CD4-positive, CD25-positive, alpha-beta regulatory T cell (primary cell): Measurements from ENCODE around the gene BEST2. TPM values are rescaled to one million over a fixed set of nuclear protein-coding genes. Genes with fewer than 3 reads are reported as not detected.
A peak's percentile ranks its signal among the peaks of the same experiment; 100 is the strongest.
"Not testable (repeated sequence)": the region's sequence is repeated elsewhere in the genome, so short reads cannot be mapped to it uniquely, and the experiment has no call there.

Experiments
- ATAC-seq, 2 donors: fragments of 150-1000 bp; cut with Tn5 transposase; one replicate each; pipeline ENCODE4 v1.10.0; 2021; ENCODE audit warnings: low read depth in 2 of 2, moderate number of reproducible peaks in 2 of 2, moderate library complexity in 1 of 2
- DNase-seq, 3 donors: peaks; one replicate each; pipeline versions ENCODE4 v3.0.0 to v3.0.0-alpha.2; 2012 to 2022; ENCODE audit warnings: mixed read lengths in 1 of 3
- H3K27ac ChIP-seq: one replicate; pipeline ENCODE4 v1.7.0; 2013; ENCODE audit warnings: mild to moderate bottlenecking, low read length; ENCODE audit not compliant: insufficient read depth, poor library complexity, severe bottlenecking
- H3K27me3 ChIP-seq: one replicate; pipeline ENCODE4 v1.7.0; 2013; ENCODE audit warnings: low read length; ENCODE audit not compliant: control insufficient read depth, insufficient read depth
- H3K36me3 ChIP-seq: one replicate; pipeline ENCODE4 v1.7.0; 2013; ENCODE audit warnings: mild to moderate bottlenecking, low read length, moderate library complexity; ENCODE audit not compliant: control insufficient read depth, insufficient read depth
- H3K4me1 ChIP-seq: 2 replicates; pipeline ENCODE4 v1.7.0; 2013; ENCODE audit warnings: mild to moderate bottlenecking, low read length; ENCODE audit not compliant: insufficient read depth, control insufficient read depth, poor library complexity, severe bottlenecking
- H3K4me3 ChIP-seq: one replicate; pipeline ENCODE4 v1.7.0; 2013; ENCODE audit warnings: low read depth, mild to moderate bottlenecking, low read length, moderate library complexity
- H3K9me3 ChIP-seq, 2 experiments: 1 replicate in 1 of 2; 2 replicates in 1 of 2; pipeline ENCODE4 v1.7.0; 2013; ENCODE audit warnings: low read length in 2 of 2, mild to moderate bottlenecking in 1 of 2, moderate library complexity in 1 of 2; ENCODE audit not compliant: control insufficient read depth in 2 of 2
- H3K27ac Mint-ChIP-seq, 3 donors: one replicate each; pipeline ENCODE4 v1.8.0; 2020 to 2022; ENCODE audit warnings: mild to moderate bottlenecking in 3 of 3, mixed read lengths in 3 of 3, moderate library complexity in 2 of 3
- H3K27me3 Mint-ChIP-seq: one replicate; pipeline ENCODE4 v1.8.0; 2022; ENCODE audit warnings: mild to moderate bottlenecking, mixed read lengths
- H3K36me3 Mint-ChIP-seq: one replicate; pipeline ENCODE4 v1.8.0; 2020; ENCODE audit warnings: mixed read lengths
- H3K4me1 Mint-ChIP-seq, 4 donors: one replicate each; pipeline ENCODE4 v1.8.0; 2020 to 2022; ENCODE audit warnings: mixed read lengths in 4 of 4, mild to moderate bottlenecking in 1 of 4
- H3K4me3 Mint-ChIP-seq, 4 donors: one replicate each; pipeline ENCODE4 v1.8.0; 2020 to 2022; ENCODE audit warnings: mild to moderate bottlenecking in 4 of 4, mixed read lengths in 4 of 4, moderate library complexity in 3 of 4
- H3K9me3 Mint-ChIP-seq, 7 donors: one replicate each; pipeline ENCODE4 v1.8.0; 2020 to 2022; ENCODE audit warnings: mixed read lengths in 7 of 7, mild to moderate bottlenecking in 3 of 7, moderate library complexity in 2 of 7
- polyA plus RNA-seq, 4 donors: library from polyadenylated mRNA; unstranded; fragments of 300-500 nt; fragmentation: Illumina TruSeq; gene quantifications; one replicate each; pipeline ENCODE4 v1.2.3, GENCODE V29; 2021
- total RNA-seq: library from RNA; stranded (reverse); gene quantifications from one replicate; pipeline ENCODE4 v1.2.3, GENCODE V29; 2022

Gene BEST2
- total and polyA plus RNA-seq, 5 donors from 2014 or later: not detected

- H3K4me3 Mint-ChIP-seq: peak overlapping the region; percentile 82 to 100 (median 97)
- peaks cover 27% of the 10 kb centered on the region for H3K27me3 Mint-ChIP-seq
- DNase-seq (no peak), ATAC-seq (no peak)
- Histone ChIP-seq H3K27ac (peak overlapping the region; percentile 100), H3K4me3 (peak overlapping the region; percentile 80), H3K36me3 (no peaks in the 10 kb centered on the region), H3K4me1 (peaks cover 42% of the 10 kb centered on the region), H3K27me3 (no peaks in the 10 kb centered on the region), H3K9me3 (no peaks in the 10 kb centered on the region)
- H3K9me3 Mint-ChIP-seq: peaks cover 0 to 14% (median 0%) of the 10 kb centered on the region in 7 donors
- H3K4me1 Mint-ChIP-seq: peaks cover 9 to 42% (median 27%) of the 10 kb centered on the region in 4 donors
- peaks cover 3% of the 10 kb centered on the region for H3K36me3 Mint-ChIP-seq
- peak overlapping the region; percentile 93 to 95 (median 94) for H3K27ac Mint-ChIP-seq
Observed at GRCh38 chr19:12794971-12795381, 43.4 kb downstream of the BEST2 start.

GRCh38 chr19:12796146-12797071, 44.8 kb downstream of the BEST2 start:
- H3K36me3 Mint-ChIP-seq: peaks cover 3% of the 10 kb centered on the region
- ATAC-seq: peak in 1 of 2 donors; percentile 9
- peak overlapping the region; percentile 83 to 89 (median 86) for H3K4me3 Mint-ChIP-seq

GRCh38 chr19:12797141-12797587, 45.6 kb downstream of the BEST2 start:
- no peak overlapping the region for H3K27ac Mint-ChIP-seq
- Histone ChIP-seq H3K27ac (peak overlapping the region; percentile 66), H3K36me3 (no peaks in the 10 kb centered on the region), H3K4me3 (no peak overlapping the region), H3K27me3 (no peaks in the 10 kb centered on the region), H3K4me1 (peaks cover 46% of the 10 kb centered on the region), H3K9me3 (no peaks in the 10 kb centered on the region)
- peaks cover 3% of the 10 kb centered on the region for H3K36me3 Mint-ChIP-seq
- peaks cover 13% of the 10 kb centered on the region for H3K27me3 Mint-ChIP-seq
- ATAC-seq (no peak), DNase-seq (no peak)
- peaks cover 0 to 11% (median 0%) of the 10 kb centered on the region in 7 donors for H3K9me3 Mint-ChIP-seq
- peaks cover 10 to 47% (median 32%) of the 10 kb centered on the region in 4 donors for H3K4me1 Mint-ChIP-seq
- H3K4me3 Mint-ChIP-seq: peak overlapping the region in 1 of 4 donors; percentile 86

More at GRCh38 chr19:12796146-12797071, 44.8 kb downstream of the BEST2 start:
- Histone ChIP-seq H3K27me3 (no peaks in the 10 kb centered on the region), H3K36me3 (no peaks in the 10 kb centered on the region), H3K9me3 (no peaks in the 10 kb centered on the region), H3K27ac (peak overlapping the region; percentile 66), H3K4me3 (peak overlapping the region; percentile 59), H3K4me1 (peaks cover 43% of the 10 kb centered on the region)
- Mint-ChIP-seq H3K27ac (peak overlapping the region; percentile 95 to 97 (median 95)), H3K4me1 (peaks cover 9 to 43% (median 31%) of the 10 kb centered on the region in 4 donors), H3K9me3 (peaks cover 0 to 11% (median 0%) of the 10 kb centered on the region in 7 donors), H3K27me3 (peaks cover 19% of the 10 kb centered on the region)
- peak; percentile 67 to 86 (median 84) for DNase-seq

- ATAC-seq, H3K36me3 ChIP-seq, H3K36me3 Mint-ChIP-seq, H3K9me3 Mint-ChIP-seq, H3K27ac Mint-ChIP-seq, H3K27ac ChIP-seq, H3K9me3 ChIP-seq, DNase-seq, H3K4me3 ChIP-seq, H3K27me3 ChIP-seq: not testable (repeated sequence)
- peaks cover 16% of the 10 kb centered on the region for H3K27me3 Mint-ChIP-seq
- peaks cover 51% of the 10 kb centered on the region for H3K4me1 ChIP-seq
- peak overlapping the region in 2 of 4 donors; percentile 25 to 82 for H3K4me3 Mint-ChIP-seq
- peaks cover 13 to 52% (median 36%) of the 10 kb centered on the region in 4 donors for H3K4me1 Mint-ChIP-seq
Observed at GRCh38 chr19:12797607-12798006, 46.0 kb downstream of the BEST2 start.

- H3K27me3 Mint-ChIP-seq: peaks cover 4% of the 10 kb centered on the region
- peak overlapping the region; percentile 73 for H3K4me3 ChIP-seq
- peak overlapping the region in 2 of 3 donors; percentile 20 to 63 for H3K27ac Mint-ChIP-seq
- H3K27me3 ChIP-seq: no peaks in the 10 kb centered on the region
- peak overlapping the region; percentile 44 to 93 (median 90) for H3K4me3 Mint-ChIP-seq
- no peaks in the 10 kb centered on the region for H3K9me3 Mint-ChIP-seq
- no peaks in the 10 kb centered on the region for H3K36me3 ChIP-seq
- H3K4me1 Mint-ChIP-seq: peaks cover 4 to 42% (median 26%) of the 10 kb centered on the region in 4 donors
- peaks cover 37% of the 10 kb centered on the region for H3K4me1 ChIP-seq
- ATAC-seq: no peak
- no peak for DNase-seq
- peaks cover 3% of the 10 kb centered on the region for H3K36me3 Mint-ChIP-seq
- H3K9me3 ChIP-seq: no peaks in the 10 kb centered on the region
- H3K27ac ChIP-seq: no peak overlapping the region
Observed at GRCh38 chr19:12799742-12800465, 48.3 kb downstream of the BEST2 start.

- Mint-ChIP-seq H3K27me3 (peaks cover 4% of the 10 kb centered on the region), H3K4me1 (peaks cover 4 to 40% (median 24%) of the 10 kb centered on the region in 4 donors), H3K36me3 (peaks cover 3% of the 10 kb centered on the region), H3K9me3 (no peaks in the 10 kb centered on the region), H3K4me3 (peak overlapping the region; percentile 88 to 94 (median 92)), H3K27ac (peak overlapping the region; percentile 60 to 78 (median 73))
- ATAC-seq (no peak), DNase-seq (no peak)
- Histone ChIP-seq H3K27ac (no peak overlapping the region), H3K27me3 (no peaks in the 10 kb centered on the region), H3K36me3 (no peaks in the 10 kb centered on the region), H3K9me3 (no peaks in the 10 kb centered on the region), H3K4me3 (peak overlapping the region; percentile 73), H3K4me1 (peaks cover 33% of the 10 kb centered on the region)
Observed at GRCh38 chr19:12800466-12800770, 48.8 kb downstream of the BEST2 start.

- peaks cover 29% of the 10 kb centered on the region for H3K4me1 ChIP-seq
- H3K27me3 ChIP-seq: no peaks in the 10 kb centered on the region
- H3K36me3 Mint-ChIP-seq: peaks cover 3% of the 10 kb centered on the region
- H3K4me1 Mint-ChIP-seq: peaks cover 5 to 37% (median 20%) of the 10 kb centered on the region in 4 donors
- H3K4me3 Mint-ChIP-seq: peak overlapping the region; percentile 88 to 94 (median 92)
- peaks cover 4% of the 10 kb centered on the region for H3K27me3 Mint-ChIP-seq
- DNase-seq (peak in 1 of 3 donors; percentile 26), ATAC-seq (peak in 1 of 2 donors; percentile 2)
- no peaks in the 10 kb centered on the region for H3K9me3 Mint-ChIP-seq
- no peaks in the 10 kb centered on the region for H3K36me3 ChIP-seq
- H3K9me3 ChIP-seq: no peaks in the 10 kb centered on the region
- H3K4me3 ChIP-seq: peak overlapping the region; percentile 73
- peak overlapping the region; percentile 48 to 78 (median 76) for H3K27ac Mint-ChIP-seq
- peak overlapping the region; percentile 49 for H3K27ac ChIP-seq
Observed at GRCh38 chr19:12800923-12801465, 49.4 kb downstream of the BEST2 start.
